Activated CD8-positive, alpha-beta T cell treated with anti-CD3 and anti-CD28 coated beads, Interleukin-2, amount 10 ng/mL, durations not matched to agents 7 days and 5 days (primary cell): Measurements from ENCODE around the gene TRMT6. TPM values are rescaled to one million over a fixed set of nuclear protein-coding genes. Genes with fewer than 3 reads are reported as not detected.

Experiments
- ATAC-seq: fragments of 150-1000 bp; cut with Tn5 transposase; one replicate; pipeline ENCODE4 v1.10.0; 2021; ENCODE audit warnings: moderate library complexity
- CTCF ChIA-PET: fragments of 350-600 bp; sonication (Branson Sonifier 250); formaldehyde crosslinking; loops from one replicate; lab custom pipeline; 2021; ENCODE audit warnings: antibody characterized with exemption; lab: Charles Lee
- POLR2A ChIA-PET: fragments of 350-600 bp; sonication (Branson Sonifier 250); formaldehyde crosslinking; loops from one replicate; lab custom pipeline; 2021; ENCODE audit warnings: antibody characterized with exemption; lab: Charles Lee
- DNase-seq: peaks from one replicate; pipeline ENCODE4 v3.0.0-alpha.2; 2020
- H3K27ac Mint-ChIP-seq: one replicate; pipeline ENCODE4 v1.8.0; 2021; ENCODE audit warnings: mild to moderate bottlenecking, mixed read lengths
- H3K27me3 Mint-ChIP-seq: one replicate; pipeline ENCODE4 v1.8.0; 2021; ENCODE audit warnings: low read depth, mixed read lengths
- H3K36me3 Mint-ChIP-seq: one replicate; pipeline ENCODE4 v1.8.0; 2021; ENCODE audit warnings: low read depth, mixed read lengths
- H3K4me1 Mint-ChIP-seq: one replicate; pipeline ENCODE4 v1.8.0; 2021; ENCODE audit warnings: low read depth, mixed read lengths
- H3K4me3 Mint-ChIP-seq: one replicate; pipeline ENCODE4 v1.8.0; 2021; ENCODE audit warnings: mild to moderate bottlenecking, mixed read lengths
- H3K9me3 Mint-ChIP-seq: one replicate; pipeline ENCODE4 v1.8.0; 2022; ENCODE audit warnings: mixed read lengths; ENCODE audit not compliant: insufficient read depth
- total RNA-seq, 2 experiments: library from RNA; stranded (reverse); gene quantifications; one replicate each; pipeline ENCODE4 v1.2.3, GENCODE V29; 2021

The TRMT6 gene
- total RNA-seq, 2 experiments from 2014 or later, result 15.9 to 16.1 TPM

GRCh38 chr20:5977223-5977622, 26.9 kb upstream of the TRMT6 start:
- Mint-ChIP-seq H3K9me3 (no peaks in the 10 kb centered on the region), H3K27ac (no peak overlapping the region), H3K4me1 (no peaks in the 10 kb centered on the region), H3K4me3 (no peak overlapping the region), H3K27me3 (no peaks in the 10 kb centered on the region), H3K36me3 (peaks cover 51% of the 10 kb centered on the region)
- ChIA-PET CTCF (interaction anchor here (0.9 kb wide), 1 partner anchor 12 kb away, joined by 3 read pairs; no protein-coding TSS in a partner anchor), POLR2A (no interaction called here)
- DNase-seq (no peak), ATAC-seq (no peak)

GRCh38 chr20:5975778-5976177, 25.4 kb upstream of the TRMT6 start:
- no peaks in the 10 kb centered on the region for H3K9me3 Mint-ChIP-seq
- H3K4me3 Mint-ChIP-seq, result no peak overlapping the region
- H3K27ac Mint-ChIP-seq, result no peak overlapping the region
- H3K27me3 Mint-ChIP-seq, result no peaks in the 10 kb centered on the region
- POLR2A ChIA-PET, result no interaction called here
- CTCF ChIA-PET, result interaction anchor here (1.3 kb wide), 1 partner anchor 447 kb away, joined by 4 read pairs; no protein-coding TSS in a partner anchor
- ATAC-seq, result no peak
- no peak for DNase-seq
- H3K36me3 Mint-ChIP-seq, result peaks cover 46% of the 10 kb centered on the region
- no peaks in the 10 kb centered on the region for H3K4me1 Mint-ChIP-seq

- DNase-seq (no peak), ATAC-seq (no peak)
- Mint-ChIP-seq H3K4me3 (no peak overlapping the region), H3K4me1 (no peaks in the 10 kb centered on the region), H3K36me3 (peaks cover 44% of the 10 kb centered on the region), H3K9me3 (no peaks in the 10 kb centered on the region), H3K27ac (no peak overlapping the region), H3K27me3 (no peaks in the 10 kb centered on the region)
- POLR2A ChIA-PET, result no interaction called here
- CTCF ChIA-PET, result interaction anchor here (1.3 kb wide), 1 partner anchor 446 kb away, joined by 4 read pairs; no protein-coding TSS in a partner anchor
These were observed 24.2 kb upstream of the TRMT6 start for GRCh38 chr20:5974531-5974930.

GRCh38 chr20:5973971-5974370, 23.6 kb upstream of the TRMT6 start:
- H3K4me3 Mint-ChIP-seq, result no peak overlapping the region
- no peak for DNase-seq
- no peak for ATAC-seq
- no peak overlapping the region for H3K27ac Mint-ChIP-seq
- H3K27me3 Mint-ChIP-seq, result no peaks in the 10 kb centered on the region
- H3K36me3 Mint-ChIP-seq, result peaks cover 41% of the 10 kb centered on the region
- ChIA-PET CTCF (no interaction called here), POLR2A (no interaction called here)
- H3K4me1 Mint-ChIP-seq, result no peaks in the 10 kb centered on the region
- no peaks in the 10 kb centered on the region for H3K9me3 Mint-ChIP-seq

GRCh38 chr20:5973172-5973571, 22.8 kb upstream of the TRMT6 start:
- CTCF ChIA-PET, result no interaction called here
- H3K4me3 Mint-ChIP-seq, result no peak overlapping the region
- ATAC-seq (no peak), DNase-seq (no peak)
- H3K9me3 Mint-ChIP-seq, result no peaks in the 10 kb centered on the region
- H3K36me3 Mint-ChIP-seq, result peaks cover 38% of the 10 kb centered on the region
- no peak overlapping the region for H3K27ac Mint-ChIP-seq
- POLR2A ChIA-PET, result interaction anchor here (0.5 kb wide), 1 partner anchor 16 kb away, joined by 3 read pairs; no protein-coding TSS in a partner anchor
- no peaks in the 10 kb centered on the region for H3K27me3 Mint-ChIP-seq
- no peaks in the 10 kb centered on the region for H3K4me1 Mint-ChIP-seq

GRCh38 chr20:5971203-5971602, 20.9 kb upstream of the TRMT6 start:
- Mint-ChIP-seq H3K27me3 (no peaks in the 10 kb centered on the region), H3K27ac (no peak overlapping the region), H3K36me3 (peaks cover 44% of the 10 kb centered on the region), H3K9me3 (no peaks in the 10 kb centered on the region), H3K4me1 (no peaks in the 10 kb centered on the region), H3K4me3 (no peak overlapping the region)
- ChIA-PET POLR2A (no interaction called here), CTCF (no interaction called here)
- ATAC-seq (no peak), DNase-seq (no peak)

- Mint-ChIP-seq H3K27me3 (no peaks in the 10 kb centered on the region), H3K4me3 (no peak overlapping the region), H3K9me3 (no peaks in the 10 kb centered on the region), H3K27ac (no peak overlapping the region), H3K4me1 (peaks cover 2% of the 10 kb centered on the region), H3K36me3 (peaks cover 46% of the 10 kb centered on the region)
- POLR2A ChIA-PET, result interaction anchor here (0.6 kb wide), 1 partner anchor 471 kb away, joined by 4 read pairs; no protein-coding TSS in a partner anchor
- DNase-seq, result no peak
- ATAC-seq, result no peak
- CTCF ChIA-PET, result no interaction called here
These were observed 20.0 kb upstream of the TRMT6 start for GRCh38 chr20:5970381-5970780.

GRCh38 chr20:5969940-5970339, 19.6 kb upstream of the TRMT6 start:
- DNase-seq (no peak), ATAC-seq (no peak)
- no peaks in the 10 kb centered on the region for H3K27me3 Mint-ChIP-seq
- no peak overlapping the region for H3K27ac Mint-ChIP-seq
- POLR2A ChIA-PET, result no interaction called here
- no peaks in the 10 kb centered on the region for H3K9me3 Mint-ChIP-seq
- H3K4me3 Mint-ChIP-seq, result no peak overlapping the region
- CTCF ChIA-PET, result no interaction called here
- peaks cover 48% of the 10 kb centered on the region for H3K36me3 Mint-ChIP-seq
- H3K4me1 Mint-ChIP-seq, result peaks cover 2% of the 10 kb centered on the region

GRCh38 chr20:5969348-5969935, 19.1 kb upstream of the TRMT6 start:
- Mint-ChIP-seq H3K36me3 (peaks cover 50% of the 10 kb centered on the region), H3K4me3 (no peak overlapping the region), H3K9me3 (no peaks in the 10 kb centered on the region), H3K4me1 (peaks cover 2% of the 10 kb centered on the region), H3K27ac (no peak overlapping the region), H3K27me3 (no peaks in the 10 kb centered on the region)
- ChIA-PET CTCF (no interaction called here), POLR2A (no interaction called here)
- no peak for DNase-seq
- ATAC-seq, result no peak

- H3K36me3 Mint-ChIP-seq, result peaks cover 54% of the 10 kb centered on the region
- H3K9me3 Mint-ChIP-seq, result no peaks in the 10 kb centered on the region
- no peak overlapping the region for H3K27ac Mint-ChIP-seq
- peaks cover 2% of the 10 kb centered on the region for H3K4me1 Mint-ChIP-seq
- ChIA-PET CTCF (no interaction called here), POLR2A (no interaction called here)
- DNase-seq (no peak), ATAC-seq (no peak)
- no peak overlapping the region for H3K4me3 Mint-ChIP-seq
- H3K27me3 Mint-ChIP-seq, result no peaks in the 10 kb centered on the region
These were observed 18.1 kb upstream of the TRMT6 start for GRCh38 chr20:5968462-5968861.

GRCh38 chr20:5967469-5967868, 17.1 kb upstream of the TRMT6 start:
- Mint-ChIP-seq H3K36me3 (peaks cover 53% of the 10 kb centered on the region), H3K27me3 (no peaks in the 10 kb centered on the region), H3K9me3 (no peaks in the 10 kb centered on the region), H3K4me1 (peaks cover 2% of the 10 kb centered on the region), H3K4me3 (no peak overlapping the region), H3K27ac (no peak overlapping the region)
- ChIA-PET POLR2A (no interaction called here), CTCF (no interaction called here)
- ATAC-seq, result no peak
- DNase-seq, result no peak

- ChIA-PET CTCF (no interaction called here), POLR2A (no interaction called here)
- peaks cover 2% of the 10 kb centered on the region for H3K27me3 Mint-ChIP-seq
- DNase-seq (no peak), ATAC-seq (no peak)
- peak overlapping the region; percentile 93 for H3K4me3 Mint-ChIP-seq
- no peaks in the 10 kb centered on the region for H3K9me3 Mint-ChIP-seq
- peak overlapping the region; percentile 96 for H3K27ac Mint-ChIP-seq
- H3K36me3 Mint-ChIP-seq, result peaks cover 54% of the 10 kb centered on the region
- peaks cover 61% of the 10 kb centered on the region for H3K4me1 Mint-ChIP-seq
These were observed 426 bp downstream of the TRMT6 start for GRCh38 chr20:5949943-5950270.

- Mint-ChIP-seq H3K4me1 (peaks cover 47% of the 10 kb centered on the region), H3K27me3 (peaks cover 2% of the 10 kb centered on the region), H3K36me3 (peaks cover 49% of the 10 kb centered on the region), H3K27ac (no peak overlapping the region), H3K9me3 (no peaks in the 10 kb centered on the region), H3K4me3 (no peak overlapping the region)
- DNase-seq (no peak), ATAC-seq (no peak)
- CTCF ChIA-PET, result interaction anchor here (0.7 to 1.2 kb wide), 3 partner anchors 18 to 419 kb away, joined by 3 to 4 read pairs (median 3); no protein-coding TSS in a partner anchor
- POLR2A ChIA-PET, result no interaction called here
These were observed 3.1 kb downstream of the TRMT6 start for GRCh38 chr20:5947276-5947675.
